ENCODE results near the gene FIS1. TPM values are rescaled to one million over a fixed set of nuclear protein-coding genes. Genes with fewer than 3 reads are reported as not detected.

FIS1 gene
- total RNA-seq, 1 donor from 2014 or later = 209 TPM

- peaks cover 12% of the 10 kb centered on the region for H3K36me3 ChIP-seq (ENCODE audit: control insufficient read depth, insufficient read depth, low read length)
- no peak for FAIRE-seq
Measured at GRCh38 chr7:101245147-101245668, 327 bp upstream of the FIS1 start.

DNA sequence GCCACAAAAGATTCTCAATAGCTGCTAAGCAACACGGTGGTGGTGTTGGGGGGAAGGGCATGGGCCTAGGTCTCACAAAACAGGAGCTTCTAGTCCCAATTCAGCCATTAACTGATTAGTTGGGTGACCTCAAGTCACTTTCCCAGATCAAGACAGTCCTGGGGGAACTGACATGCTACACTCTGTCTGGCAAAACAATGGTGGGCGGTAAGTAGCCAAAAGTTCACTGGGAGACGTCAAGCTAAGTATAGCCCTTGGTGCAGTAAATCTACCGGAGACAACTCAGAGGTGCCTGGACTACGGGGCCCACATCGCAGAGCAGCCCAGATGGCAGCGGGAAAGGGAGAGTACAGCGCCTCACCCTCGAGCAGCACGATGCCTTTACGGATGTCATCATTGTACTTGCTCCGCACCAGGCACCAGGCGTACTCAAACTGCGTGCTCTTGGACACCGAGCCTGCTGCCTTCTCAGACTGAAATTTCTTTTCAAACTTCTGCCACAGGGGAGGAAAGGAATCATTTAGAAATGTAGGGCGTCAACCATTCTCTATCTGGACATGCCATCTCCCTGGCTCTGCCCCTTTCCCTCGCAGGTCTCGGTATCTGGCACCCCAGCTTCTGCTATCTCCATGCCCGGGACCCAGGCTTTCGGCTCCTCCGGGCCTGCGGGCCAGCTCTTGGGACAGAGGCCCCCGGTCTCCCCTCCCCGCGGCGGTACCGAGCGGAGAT, 1.1 kb downstream of the FIS1 start:
- Histone ChIP-seq H3K36me3 (ENCODE audit: control insufficient read depth, insufficient read depth, low read length) (peaks cover 19% of the 10 kb centered on the region), H3K27me3 (ENCODE audit: control insufficient read depth, insufficient read depth, low read length) (no peaks in the 10 kb centered on the region), H3K4me3 (ENCODE audit: low read depth, low read length) (peak overlapping the region; percentile 88)
- no peak for DNase-seq (ENCODE audit: low read depth)
- FAIRE-seq = no peak
- TF ChIP-seq, protein P1, sequence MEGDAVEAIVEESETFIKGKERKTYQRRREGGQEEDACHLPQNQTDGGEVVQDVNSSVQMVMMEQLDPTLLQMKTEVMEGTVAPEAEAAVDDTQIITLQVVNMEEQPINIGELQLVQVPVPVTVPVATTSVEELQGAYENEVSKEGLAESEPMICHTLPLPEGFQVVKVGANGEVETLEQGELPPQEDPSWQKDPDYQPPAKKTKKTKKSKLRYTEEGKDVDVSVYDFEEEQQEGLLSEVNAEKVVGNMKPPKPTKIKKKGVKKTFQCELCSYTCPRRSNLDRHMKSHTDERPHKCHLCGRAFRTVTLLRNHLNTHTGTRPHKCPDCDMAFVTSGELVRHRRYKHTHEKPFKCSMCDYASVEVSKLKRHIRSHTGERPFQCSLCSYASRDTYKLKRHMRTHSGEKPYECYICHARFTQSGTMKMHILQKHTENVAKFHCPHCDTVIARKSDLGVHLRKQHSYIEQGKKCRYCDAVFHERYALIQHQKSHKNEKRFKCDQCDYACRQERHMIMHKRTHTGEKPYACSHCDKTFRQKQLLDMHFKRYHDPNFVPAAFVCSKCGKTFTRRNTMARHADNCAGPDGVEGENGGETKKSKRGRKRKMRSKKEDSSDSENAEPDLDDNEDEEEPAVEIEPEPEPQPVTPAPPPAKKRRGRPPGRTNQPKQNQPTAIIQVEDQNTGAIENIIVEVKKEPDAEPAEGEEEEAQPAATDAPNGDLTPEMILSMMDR (IDR thresholded peaks at IDR 0.05; ENCODE audit: insufficient read depth, low read length, severe bottlenecking) = no peak

More at GRCh38 chr7:101245147-101245668, 327 bp upstream of the FIS1 start:
- DNase-seq (ENCODE audit: low read depth) = no peak
- Histone ChIP-seq H3K27me3 (ENCODE audit: control insufficient read depth, insufficient read depth, low read length) (no peaks in the 10 kb centered on the region), H3K4me3 (ENCODE audit: low read depth, low read length) (peak overlapping the region; percentile 88)
- TF ChIP-seq, protein P1 (IDR thresholded peaks at IDR 0.05; ENCODE audit: insufficient read depth, low read length, severe bottlenecking) = no peak

- H3K27me3 ChIP-seq (ENCODE audit: control insufficient read depth, insufficient read depth, low read length) = no peaks in the 10 kb centered on the region
- peak; percentile 56 for DNase-seq (ENCODE audit: low read depth)
- no peak overlapping the region for H3K4me3 ChIP-seq (ENCODE audit: low read depth, low read length)
- TF ChIP-seq, protein P1 (IDR thresholded peaks at IDR 0.05; ENCODE audit: insufficient read depth, low read length, severe bottlenecking) = no peak
- H3K36me3 ChIP-seq (ENCODE audit: control insufficient read depth, insufficient read depth, low read length) = peaks cover 29% of the 10 kb centered on the region
- FAIRE-seq = no peak
Measured at GRCh38 chr7:101241443-101242349, 3.2 kb downstream of the FIS1 start.

DNA sequence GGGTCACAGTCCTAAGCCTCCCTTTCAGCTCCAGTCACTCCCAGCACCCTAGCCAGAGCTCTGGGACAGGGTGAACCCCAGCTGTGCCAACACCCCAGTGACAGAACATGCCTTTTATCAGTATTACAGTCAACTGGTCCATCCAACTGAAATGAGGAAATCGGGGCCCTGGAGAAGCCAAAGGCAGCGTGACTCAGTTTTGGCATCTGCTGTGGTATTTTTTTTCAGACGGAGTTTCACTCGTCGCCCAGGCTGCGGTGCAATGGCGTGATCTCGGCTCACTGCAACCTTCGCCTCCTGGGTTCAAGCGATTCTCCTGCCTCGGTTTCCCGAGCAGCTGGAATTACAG, 3.9 kb downstream of the FIS1 start:
- DNase-seq (ENCODE audit: low read depth) = no peak
- FAIRE-seq = no peak
- Histone ChIP-seq H3K36me3 (ENCODE audit: control insufficient read depth, insufficient read depth, low read length) (peaks cover 32% of the 10 kb centered on the region), H3K4me3 (ENCODE audit: low read depth, low read length) (no peak overlapping the region), H3K27me3 (ENCODE audit: control insufficient read depth, insufficient read depth, low read length) (no peaks in the 10 kb centered on the region)
- TF ChIP-seq, protein P1 (IDR thresholded peaks at IDR 0.05; ENCODE audit: insufficient read depth, low read length, severe bottlenecking) = no peak

DNA sequence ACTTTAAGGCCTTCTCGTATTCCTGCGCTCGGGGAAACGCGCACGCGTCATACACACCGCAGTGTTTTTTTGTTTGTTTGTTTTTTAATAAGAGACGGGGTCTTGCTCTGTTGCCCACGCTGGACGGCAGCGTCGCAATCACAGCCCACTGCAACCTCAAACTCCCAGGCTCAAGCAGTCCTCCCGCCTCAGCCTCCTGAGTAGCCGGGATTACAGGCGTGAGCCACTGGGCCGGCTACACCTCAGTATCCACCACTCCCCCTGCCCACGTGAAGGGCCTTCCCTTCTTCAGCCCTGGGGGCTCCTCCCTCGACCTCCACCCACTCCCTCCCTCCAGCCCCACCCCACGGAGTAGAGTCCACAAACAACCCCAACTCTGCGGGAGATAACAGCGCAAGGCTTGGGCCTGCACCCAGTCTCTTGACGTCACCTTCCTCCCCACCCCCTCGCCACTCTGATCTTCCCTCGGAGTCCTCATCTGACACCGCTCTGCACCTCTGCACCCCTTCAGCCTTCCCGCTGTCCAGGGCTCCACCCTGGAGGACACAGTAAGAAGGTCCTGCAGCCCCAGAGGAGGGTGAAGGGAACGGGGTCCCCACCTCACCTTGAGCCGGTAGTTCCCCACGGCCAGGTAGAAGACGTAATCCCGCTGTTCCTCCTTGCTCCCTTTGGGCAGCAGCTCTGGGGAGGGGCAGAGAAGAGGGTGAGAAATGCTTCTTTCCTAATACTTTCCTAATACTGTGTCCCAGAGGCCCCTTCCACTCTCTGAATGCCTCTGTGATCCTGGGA, 4.5 kb downstream of the FIS1 start:
- DNase-seq (ENCODE audit: low read depth) (no peak), FAIRE-seq (no peak)
- H3K4me3 ChIP-seq (ENCODE audit: low read depth, low read length) = no peak overlapping the region
- TF ChIP-seq, protein P1 (IDR thresholded peaks at IDR 0.05; ENCODE audit: insufficient read depth, low read length, severe bottlenecking) = no peak
- no peaks in the 10 kb centered on the region for H3K27me3 ChIP-seq (ENCODE audit: control insufficient read depth, insufficient read depth, low read length)
- peaks cover 32% of the 10 kb centered on the region for H3K36me3 ChIP-seq (ENCODE audit: control insufficient read depth, insufficient read depth, low read length)
